Activated T-helper 1 cell treated with anti-CD3 and anti-CD28 coated beads, Interleukin-12 subunit alpha, Interleukin-12 subunit beta, Interleukin-2, Interleukin-4 antibody, amounts not matched to agents 30 ng/mL and 10 ng/mL and 1 ng/mL, durations not matched to agents 14 hours and 24 hours and 36 hours (primary cell): ENCODE results near the gene ATN1. TPM values are rescaled to one million over a fixed set of nuclear protein-coding genes. Genes with fewer than 3 reads are reported as not detected.

ENCODE experiments used
- DNase-seq: peaks from one replicate; pipeline ENCODE4 v3.0.0; 2021; ENCODE audit warnings: low spot score
- H3K27ac Mint-ChIP-seq: one replicate; pipeline ENCODE4 v1.8.0; 2021; ENCODE audit warnings: mild to moderate bottlenecking, mixed read lengths
- H3K27me3 Mint-ChIP-seq: one replicate; pipeline ENCODE4 v1.8.0; 2022; ENCODE audit warnings: mild to moderate bottlenecking, moderate library complexity, mixed read lengths; ENCODE audit not compliant: insufficient read depth
- H3K36me3 Mint-ChIP-seq: one replicate; pipeline ENCODE4 v1.8.0; 2021; ENCODE audit warnings: low read depth, mixed read lengths
- H3K4me1 Mint-ChIP-seq: one replicate; pipeline ENCODE4 v1.8.0; 2021; ENCODE audit warnings: low read depth, mixed read lengths
- H3K4me3 Mint-ChIP-seq: one replicate; pipeline ENCODE4 v1.8.0; 2021; ENCODE audit warnings: mild to moderate bottlenecking, moderate library complexity, mixed read lengths
- H3K9me3 Mint-ChIP-seq: one replicate; pipeline ENCODE4 v1.8.0; 2021; ENCODE audit warnings: mixed read lengths
- intact Hi-C: fragments of 100-400 bp; cut with micrococcal nuclease; formaldehyde crosslinking; loops from one replicate; pipeline ENCODE4 v1.15.1; 2024
- total RNA-seq: library from RNA; stranded (reverse); gene quantifications from 2 replicates; pipeline ENCODE4 v1.2.3, GENCODE V29; 2022

Gene ATN1
- total RNA-seq, 1 donor from 2014 or later, result 71.2 TPM

GRCh38 chr12:6974180-6974579, 46.4 kb downstream of the ATN1 start:
- Mint-ChIP-seq H3K27me3 (no peaks in the 10 kb centered on the region), H3K27ac (no peak overlapping the region), H3K36me3 (peaks cover 52% of the 10 kb centered on the region), H3K4me1 (peaks cover 27% of the 10 kb centered on the region), H3K4me3 (no peak overlapping the region), H3K9me3 (no peaks in the 10 kb centered on the region)
- intact Hi-C loops, result loop anchor here (5.0 kb wide), 1 partner anchor 118 kb away; the partner anchor contains the start of gene C1R
- no peak for DNase-seq

GRCh38 chr12:6975297-6976032, 47.7 kb downstream of the ATN1 start:
- Mint-ChIP-seq H3K4me3 (no peak overlapping the region), H3K9me3 (no peaks in the 10 kb centered on the region), H3K36me3 (peaks cover 47% of the 10 kb centered on the region), H3K4me1 (peaks cover 24% of the 10 kb centered on the region), H3K27ac (peak overlapping the region; percentile 40), H3K27me3 (no peaks in the 10 kb centered on the region)
- intact Hi-C loops, result no loop called here
- no peak for DNase-seq

GRCh38 chr12:6977653-6978052, 49.9 kb downstream of the ATN1 start:
- H3K4me3 Mint-ChIP-seq, result no peak overlapping the region
- no peak for DNase-seq
- H3K36me3 Mint-ChIP-seq, result peaks cover 53% of the 10 kb centered on the region
- H3K9me3 Mint-ChIP-seq, result no peaks in the 10 kb centered on the region
- no peaks in the 10 kb centered on the region for H3K27me3 Mint-ChIP-seq
- intact Hi-C loops, result no loop called here
- H3K27ac Mint-ChIP-seq, result no peak overlapping the region
- peaks cover 12% of the 10 kb centered on the region for H3K4me1 Mint-ChIP-seq

GRCh38 chr12:6978188-6978587, 50.4 kb downstream of the ATN1 start:
- peaks cover 7% of the 10 kb centered on the region for H3K4me1 Mint-ChIP-seq
- intact Hi-C loops, result no loop called here
- H3K36me3 Mint-ChIP-seq, result peaks cover 57% of the 10 kb centered on the region
- DNase-seq, result no peak
- no peaks in the 10 kb centered on the region for H3K9me3 Mint-ChIP-seq
- H3K27me3 Mint-ChIP-seq, result no peaks in the 10 kb centered on the region
- no peak overlapping the region for H3K4me3 Mint-ChIP-seq
- no peak overlapping the region for H3K27ac Mint-ChIP-seq

- no peaks in the 10 kb centered on the region for H3K27me3 Mint-ChIP-seq
- peaks cover 57% of the 10 kb centered on the region for H3K36me3 Mint-ChIP-seq
- DNase-seq, result no peak
- H3K27ac Mint-ChIP-seq, result peak overlapping the region; percentile 13
- H3K4me1 Mint-ChIP-seq, result peaks cover 6% of the 10 kb centered on the region
- no peak overlapping the region for H3K4me3 Mint-ChIP-seq
- H3K9me3 Mint-ChIP-seq, result no peaks in the 10 kb centered on the region
- intact Hi-C loops, result no loop called here
These were observed 50.9 kb downstream of the ATN1 start for GRCh38 chr12:6978611-6979011.

GRCh38 chr12:6979021-6979420, 51.3 kb downstream of the ATN1 start:
- Mint-ChIP-seq H3K4me3 (no peak overlapping the region), H3K36me3 (peaks cover 56% of the 10 kb centered on the region), H3K27me3 (no peaks in the 10 kb centered on the region), H3K27ac (peak overlapping the region; percentile 13), H3K9me3 (no peaks in the 10 kb centered on the region), H3K4me1 (peaks cover 1% of the 10 kb centered on the region)
- no peak for DNase-seq
- intact Hi-C loops, result no loop called here

- no peak overlapping the region for H3K4me3 Mint-ChIP-seq
- H3K36me3 Mint-ChIP-seq, result peaks cover 54% of the 10 kb centered on the region
- no peak overlapping the region for H3K27ac Mint-ChIP-seq
- H3K27me3 Mint-ChIP-seq, result no peaks in the 10 kb centered on the region
- no peaks in the 10 kb centered on the region for H3K9me3 Mint-ChIP-seq
- no peaks in the 10 kb centered on the region for H3K4me1 Mint-ChIP-seq
- no peak for DNase-seq
- intact Hi-C loops, result no loop called here
These were observed 51.7 kb downstream of the ATN1 start for GRCh38 chr12:6979453-6979852.

GRCh38 chr12:6980075-6980474, 52.3 kb downstream of the ATN1 start:
- no peak for DNase-seq
- Mint-ChIP-seq H3K27me3 (no peaks in the 10 kb centered on the region), H3K4me1 (no peaks in the 10 kb centered on the region), H3K9me3 (no peaks in the 10 kb centered on the region), H3K27ac (no peak overlapping the region), H3K36me3 (peaks cover 51% of the 10 kb centered on the region), H3K4me3 (no peak overlapping the region)
- intact Hi-C loops, result no loop called here

GRCh38 chr12:6980740-6981139, 53.0 kb downstream of the ATN1 start:
- intact Hi-C loops, result no loop called here
- Mint-ChIP-seq H3K4me1 (no peaks in the 10 kb centered on the region), H3K27me3 (no peaks in the 10 kb centered on the region), H3K36me3 (peaks cover 45% of the 10 kb centered on the region), H3K27ac (no peak overlapping the region), H3K4me3 (no peak overlapping the region), H3K9me3 (no peaks in the 10 kb centered on the region)
- DNase-seq, result no peak

GRCh38 chr12:6981152-6982052, 53.6 kb downstream of the ATN1 start:
- H3K27ac Mint-ChIP-seq, result no peak overlapping the region
- H3K4me3 Mint-ChIP-seq, result no peak overlapping the region
- intact Hi-C loops, result no loop called here
- DNase-seq, result no peak
- H3K4me1 Mint-ChIP-seq, result no peaks in the 10 kb centered on the region
- H3K27me3 Mint-ChIP-seq, result no peaks in the 10 kb centered on the region
- no peaks in the 10 kb centered on the region for H3K9me3 Mint-ChIP-seq
- H3K36me3 Mint-ChIP-seq, result peaks cover 43% of the 10 kb centered on the region

GRCh38 chr12:6982532-6982931, 54.8 kb downstream of the ATN1 start:
- H3K9me3 Mint-ChIP-seq, result no peaks in the 10 kb centered on the region
- no peak overlapping the region for H3K4me3 Mint-ChIP-seq
- no peak for DNase-seq
- peaks cover 37% of the 10 kb centered on the region for H3K36me3 Mint-ChIP-seq
- no peaks in the 10 kb centered on the region for H3K4me1 Mint-ChIP-seq
- no peaks in the 10 kb centered on the region for H3K27me3 Mint-ChIP-seq
- intact Hi-C loops, result no loop called here
- H3K27ac Mint-ChIP-seq, result no peak overlapping the region

- H3K36me3 Mint-ChIP-seq, result peaks cover 20% of the 10 kb centered on the region
- H3K9me3 Mint-ChIP-seq, result no peaks in the 10 kb centered on the region
- DNase-seq, result no peak
- intact Hi-C loops, result no loop called here
- no peaks in the 10 kb centered on the region for H3K27me3 Mint-ChIP-seq
- no peaks in the 10 kb centered on the region for H3K4me1 Mint-ChIP-seq
- no peak overlapping the region for H3K27ac Mint-ChIP-seq
- no peak overlapping the region for H3K4me3 Mint-ChIP-seq
These were observed 60.3 kb downstream of the ATN1 start for GRCh38 chr12:6987956-6988553.
